Breast epithelium (tissue), 4 donors: ENCODE results near the gene STIL. TPM values are rescaled to one million over a fixed set of nuclear protein-coding genes. Genes with fewer than 3 reads are reported as not detected.

Experiments
- DNase-seq, 2 donors: peaks; one replicate each; pipeline ENCODE4 v3.0.0-alpha.2; 2019; ENCODE audit warnings: low spot score in 2 of 2
- H3K27ac ChIP-seq, 2 donors: fragments of 200-600 bp; sonication (generic) in 1 of 2; one replicate each; pipeline ENCODE4 v1.5.1; 2016 to 2019; ENCODE audit warnings: mild to moderate bottlenecking in 1 of 2
- H3K27me3 ChIP-seq, 2 donors: fragments of 200-600 bp; sonication (generic) in 1 of 2; one replicate each; pipeline versions ENCODE4 v1.5.1 to v1.6.0; 2017 to 2019; ENCODE audit warnings: control low read depth in 1 of 2, mild to moderate bottlenecking in 1 of 2
- H3K36me3 ChIP-seq: fragments of 200-600 bp; one replicate; pipeline ENCODE4 v1.5.1; 2019
- H3K4me1 ChIP-seq, 2 donors: fragments of 200-600 bp; sonication (generic); one replicate each; pipeline ENCODE4 v1.5.1; 2016 to 2019; ENCODE audit warnings: control low read depth in 1 of 2
- H3K4me3 ChIP-seq, 3 donors: fragments of 200-600 bp; sonication (generic); 1 replicate in 2 of 3; 2 replicates in 1 of 3; pipeline ENCODE4 v1.5.1; 2016 to 2019; ENCODE audit warnings: mild to moderate bottlenecking in 3 of 3, moderate library complexity in 2 of 3
- H3K9me3 ChIP-seq, 2 donors: fragments of 200-600 bp; sonication (generic) in 1 of 2; one replicate each; pipeline ENCODE4 v1.5.1; 2016 to 2019; ENCODE audit warnings: control low read depth in 1 of 2
- CTCF ChIP-seq, 3 donors: fragments of 450-650 bp; IDR thresholded peaks; one replicate each; pipeline ENCODE4 v1.5.1; 2016 to 2017; ENCODE audit warnings: antibody characterized with exemption in 3 of 3, mild to moderate bottlenecking in 3 of 3, moderate library complexity in 3 of 3
- POLR2A ChIP-seq: fragments of 450-650 bp; IDR thresholded peaks from one replicate; pipeline ENCODE4 v1.6.1; 2016; ENCODE audit warnings: antibody characterized with exemption, mild to moderate bottlenecking, moderate library complexity
- POLR2AphosphoS5 ChIP-seq, 3 donors: sonication (generic); formaldehyde crosslinking; IDR thresholded peaks; one replicate each; pipeline ENCODE4 v1.6.1; 2017; ENCODE audit warnings: antibody characterized with exemption in 3 of 3
- intact Hi-C: fragments of 100-400 bp; cut with DNase I; formaldehyde crosslinking; loops from one replicate; pipeline ENCODE4 v1.15.1; 2023; ENCODE audit warnings: low total_unique reads
- total RNA-seq, 3 donors: library from RNA; depleted of rRNA; stranded (reverse); fragments of >200 nt; gene quantifications; one replicate each; pipeline ENCODE4 v1.1.0, GENCODE V29; 2016

STIL gene
- total RNA-seq, 3 donors from 2014 or later = 2.3 to 4.8 (median 3.2) TPM

GRCh38 chr1:47262787-47263413 lies 51.0 kb downstream of the STIL start:
- H3K9me3 ChIP-seq = no peaks in the 10 kb centered on the region
- no peak for DNase-seq
- intact Hi-C loops = no loop called here

GRCh38 chr1:47257224-47257623 lies 56.7 kb downstream of the STIL start:
- H3K9me3 ChIP-seq = no peaks in the 10 kb centered on the region
- H3K4me3 ChIP-seq = no peak overlapping the region
- H3K4me1 ChIP-seq = no peaks in the 10 kb centered on the region
- H3K36me3 ChIP-seq = no peaks in the 10 kb centered on the region
- no peak for DNase-seq
- H3K27ac ChIP-seq = no peak overlapping the region
- no peaks in the 10 kb centered on the region for H3K27me3 ChIP-seq
- no peak for TF ChIP-seq POLR2A
- no peak for TF ChIP-seq POLR2AphosphoS5 (IDR thresholded peaks at IDR 0.05)
- TF ChIP-seq CTCF (IDR thresholded peaks at IDR 0.05) = no peak
- intact Hi-C loops = no loop called here

More at GRCh38 chr1:47262787-47263413, 51.0 kb downstream of the STIL start:
- Histone ChIP-seq H3K4me3 (no peak overlapping the region), H3K27ac (no peak overlapping the region), H3K4me1 (no peaks in the 10 kb centered on the region), H3K27me3 (no peaks in the 10 kb centered on the region), H3K36me3 (no peaks in the 10 kb centered on the region)
- TF ChIP-seq POLR2A (no peak), CTCF (IDR thresholded peaks at IDR 0.05) (peak; percentile 16 to 55 (median 42))

- Histone ChIP-seq H3K36me3 (no peaks in the 10 kb centered on the region), H3K4me3 (no peak overlapping the region), H3K27ac (no peak overlapping the region), H3K4me1 (no peaks in the 10 kb centered on the region), H3K27me3 (no peaks in the 10 kb centered on the region), H3K9me3 (no peaks in the 10 kb centered on the region)
- no peak for DNase-seq
- intact Hi-C loops = no loop called here
- TF ChIP-seq CTCF (IDR thresholded peaks at IDR 0.05) = no peak
- no peak for TF ChIP-seq POLR2AphosphoS5 (IDR thresholded peaks at IDR 0.05)
- no peak for TF ChIP-seq POLR2A
These were observed 61.2 kb downstream of the STIL start for GRCh38 chr1:47252795-47253194.

- no peak overlapping the region for H3K27ac ChIP-seq
- no peak overlapping the region for H3K4me3 ChIP-seq
- no peaks in the 10 kb centered on the region for H3K4me1 ChIP-seq
- H3K36me3 ChIP-seq = no peaks in the 10 kb centered on the region
- intact Hi-C loops = no loop called here
- H3K9me3 ChIP-seq = no peaks in the 10 kb centered on the region
- TF ChIP-seq POLR2AphosphoS5 (IDR thresholded peaks at IDR 0.05) = no peak
- no peak for TF ChIP-seq POLR2A
- TF ChIP-seq CTCF (IDR thresholded peaks at IDR 0.05) = no peak
- H3K27me3 ChIP-seq = no peaks in the 10 kb centered on the region
- DNase-seq = no peak
These were observed 61.6 kb downstream of the STIL start for GRCh38 chr1:47252369-47252768.

- no peaks in the 10 kb centered on the region for H3K9me3 ChIP-seq
- intact Hi-C loops = loop anchor here (10.0 kb wide), 1 partner anchor 55 kb away; the partner anchor contains the start of gene PDZK1IP1
- no peaks in the 10 kb centered on the region for H3K36me3 ChIP-seq
- H3K27ac ChIP-seq = no peak overlapping the region
- H3K4me1 ChIP-seq = no peaks in the 10 kb centered on the region
- no peak for DNase-seq
- no peak overlapping the region for H3K4me3 ChIP-seq
- TF ChIP-seq POLR2AphosphoS5 (IDR thresholded peaks at IDR 0.05) (no peak), CTCF (IDR thresholded peaks at IDR 0.05) (no peak)
- H3K27me3 ChIP-seq = no peaks in the 10 kb centered on the region
These were observed 64.2 kb downstream of the STIL start for GRCh38 chr1:47249755-47250154.
